HL-60/S4 treated with phorbol 12-myristate 13-acetate at 8.2 ng/mL for 4 days and 3 days (cell line): Measurements from ENCODE around the gene ZNF230.

Experiments used
- in situ Hi-C: fragments of 300-500 bp; cut with MboI; formaldehyde crosslinking; loops from 2 replicates; pipeline ENCODE4 v1.15.0; 2022; ENCODE audit warnings: low sequenced_read_pairs

ZNF230 gene

DNA sequence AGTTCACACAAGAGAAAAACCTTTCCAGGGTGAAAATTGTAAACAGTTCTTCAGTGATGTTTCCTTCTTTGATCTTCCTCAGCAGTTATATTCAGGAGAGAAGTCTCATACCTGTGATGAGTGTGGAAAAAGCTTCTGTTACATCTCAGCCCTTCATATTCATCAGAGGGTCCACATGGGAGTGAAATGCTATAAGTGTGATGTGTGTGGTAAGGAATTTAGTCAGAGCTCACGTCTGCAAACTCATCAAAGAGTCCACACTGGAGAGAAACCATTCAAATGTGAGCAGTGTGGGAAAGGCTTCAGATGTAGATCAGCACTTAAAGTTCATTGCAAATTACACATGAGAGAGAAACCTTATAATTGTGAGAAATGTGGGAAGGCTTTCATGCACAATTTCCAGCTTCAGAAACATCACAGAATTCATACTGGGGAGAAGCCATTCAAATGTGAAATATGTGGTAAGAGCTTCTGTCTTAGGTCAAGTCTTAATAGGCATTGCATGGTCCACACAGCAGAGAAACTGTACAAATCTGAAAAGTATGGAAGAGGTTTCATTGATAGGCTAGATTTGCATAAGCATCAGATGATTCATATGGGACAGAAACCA is 29.3 kb downstream of the ZNF230 start:
- in situ Hi-C loops = no loop called here

DNA sequence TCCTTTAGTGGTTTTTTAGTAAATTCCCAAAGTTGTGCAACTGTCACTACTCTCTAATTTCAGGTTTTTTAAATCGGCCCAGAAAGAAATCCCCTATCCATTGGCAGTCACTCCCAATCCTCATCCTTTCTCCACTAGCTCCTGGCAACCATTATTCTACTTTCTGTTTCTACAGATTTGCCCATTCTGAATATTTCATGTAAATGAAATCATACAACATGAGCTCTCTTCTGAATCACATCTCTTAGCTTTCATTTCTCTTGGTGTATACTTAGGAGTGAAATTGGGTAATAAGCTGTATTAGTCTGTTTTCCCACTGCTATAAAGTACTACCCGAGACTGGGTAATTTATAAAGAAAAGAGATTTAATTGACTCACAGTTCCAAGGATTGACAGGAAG is 39.4 kb downstream of the ZNF230 start:
- in situ Hi-C loops = no loop called here

DNA sequence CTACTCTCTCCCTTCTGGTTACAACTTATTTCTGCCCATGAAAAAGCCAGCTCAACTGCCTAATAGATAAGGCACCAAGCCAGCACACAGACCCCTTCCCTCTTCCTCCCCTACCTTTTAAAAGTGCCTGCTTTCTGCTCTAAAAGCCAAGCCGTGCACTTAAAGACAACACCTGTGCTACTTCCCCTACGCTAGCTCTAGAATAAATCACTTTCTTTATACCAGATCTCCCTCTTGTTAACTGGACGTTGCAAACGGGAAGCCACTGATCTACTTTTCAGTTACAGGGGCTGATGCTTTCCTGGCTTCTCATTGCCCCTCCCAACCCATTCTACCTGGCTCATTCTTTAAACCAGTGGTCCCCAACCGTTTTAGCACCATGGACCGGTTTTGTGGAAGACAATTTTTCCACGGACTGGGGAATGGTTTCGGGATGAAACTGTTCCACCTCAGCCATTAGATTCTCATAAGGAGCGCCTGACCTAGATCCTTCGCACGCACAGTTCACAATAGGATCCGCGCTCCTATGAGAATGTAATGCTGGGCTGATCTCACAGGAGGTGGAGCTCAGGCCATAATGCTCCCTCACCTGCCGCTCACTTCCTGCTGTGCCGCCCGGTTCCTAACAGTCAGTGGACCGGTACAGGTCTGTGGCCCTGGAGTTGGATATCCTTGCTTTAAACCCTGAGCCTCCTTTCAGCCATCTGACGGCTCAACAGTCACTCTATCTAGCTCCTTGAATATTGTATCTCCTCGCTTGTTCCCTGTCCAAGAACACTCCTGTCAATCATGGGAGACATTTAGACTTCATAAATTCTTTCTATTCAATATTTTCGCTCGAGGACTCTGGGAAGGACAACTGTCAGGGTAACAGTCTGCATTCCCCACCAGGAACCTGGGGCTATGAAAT is 48.2 kb downstream of the ZNF230 start:
- in situ Hi-C loops = no loop called here

DNA sequence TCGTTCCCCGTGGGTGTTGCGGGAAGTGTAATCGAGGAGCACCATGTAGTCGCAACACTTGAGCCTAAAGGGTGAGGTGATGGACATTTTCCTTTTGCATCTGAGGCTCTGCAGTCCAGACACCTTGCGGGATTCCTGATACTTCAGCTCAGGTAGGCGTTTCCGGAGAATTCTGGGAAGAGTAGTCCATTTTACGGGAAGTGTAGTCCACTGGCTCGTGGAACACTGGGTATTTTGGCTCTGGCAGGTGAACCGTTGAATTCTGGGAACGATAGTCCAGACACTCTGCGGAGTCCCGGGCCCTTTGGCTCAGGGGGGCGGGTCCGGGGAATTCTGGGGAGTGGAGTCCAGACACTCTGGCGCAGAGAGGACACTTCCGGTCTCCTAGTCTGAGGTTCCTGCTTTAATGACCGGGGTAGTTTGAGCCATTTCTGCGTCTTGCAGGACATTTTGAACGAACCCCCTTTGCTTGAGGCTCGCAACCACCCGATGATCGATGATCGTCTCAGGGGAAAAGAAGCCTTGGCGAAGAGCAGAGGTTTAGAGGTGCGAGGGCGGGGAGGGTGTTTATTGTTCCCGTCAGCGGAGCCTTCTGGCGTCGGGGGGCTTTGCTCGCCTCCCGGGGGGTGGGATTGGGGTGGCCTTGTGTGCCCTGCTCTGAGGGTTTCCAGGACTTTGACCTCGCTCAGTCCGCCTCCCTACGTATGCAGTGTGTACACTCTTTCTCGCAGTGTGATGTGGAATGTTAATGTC is 49.1 kb downstream of the ZNF230 start, which contains the start of gene ZNF223:
TSS of gene ZNF223 (plus strand) at position 387 of the 753 bp plus-strand sequence. CDS start 3,141 bp downstream, outside the sequence.
- in situ Hi-C loops = no loop called here

DNA sequence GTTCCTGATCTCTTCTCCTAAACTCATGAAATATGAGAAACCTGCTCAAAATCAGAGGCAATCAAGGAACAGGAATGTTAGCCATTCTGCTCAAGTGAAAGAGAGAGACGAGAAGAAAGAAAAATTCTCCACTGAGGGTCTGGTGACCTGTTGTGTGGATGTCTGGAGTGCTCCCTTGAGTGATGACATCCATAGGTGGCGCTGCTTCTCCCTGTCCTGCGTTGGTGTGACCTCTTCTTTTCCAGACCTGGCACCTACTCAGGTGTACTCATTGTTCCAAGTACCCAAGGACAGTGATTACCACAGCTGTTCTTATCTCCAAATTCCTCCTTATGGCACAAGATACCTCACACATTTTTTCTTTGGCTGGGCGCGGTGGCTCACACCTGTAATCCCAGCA is 53.1 kb downstream of the ZNF230 start:
- in situ Hi-C loops = no loop called here

DNA sequence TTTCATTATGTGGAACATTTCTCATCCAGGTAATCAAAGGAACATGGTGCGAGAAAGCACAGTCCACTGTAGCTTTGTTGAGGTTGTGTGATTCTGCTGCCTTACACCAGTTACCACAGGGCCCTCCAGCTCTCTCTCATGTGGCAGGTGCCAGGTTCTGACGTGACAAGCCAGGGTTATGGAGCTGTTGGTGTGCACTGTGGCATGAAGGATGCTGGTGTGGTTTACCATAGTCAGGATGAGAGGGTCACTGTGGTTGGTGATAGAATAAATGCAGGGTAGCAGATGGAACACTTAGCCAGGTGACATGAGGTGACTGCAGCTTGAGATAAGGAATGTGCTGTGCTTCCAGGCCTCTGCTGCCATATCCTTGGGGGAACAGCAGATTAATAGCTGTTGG is 56.5 kb downstream of the ZNF230 start:
- in situ Hi-C loops = no loop called here

DNA sequence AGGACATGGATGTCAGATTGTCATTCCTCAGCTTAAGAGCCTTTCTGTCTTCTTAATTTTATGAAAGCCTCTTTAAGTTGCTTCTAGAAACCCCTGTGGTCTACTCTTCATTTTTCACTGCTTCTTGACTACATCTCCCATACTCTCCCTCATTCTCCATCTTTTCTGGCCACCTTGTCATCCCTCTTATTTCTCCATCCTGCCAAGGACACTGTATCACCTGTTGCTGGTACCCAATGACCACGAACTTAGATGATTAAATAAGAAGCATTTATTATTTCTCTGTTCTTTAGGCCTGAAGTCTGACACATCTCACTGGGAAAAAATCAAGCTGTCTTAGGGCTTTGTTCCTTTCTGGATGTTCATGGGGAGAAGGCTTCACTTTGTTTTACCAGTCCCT is 58.3 kb downstream of the ZNF230 start:
- in situ Hi-C loops = no loop called here
